Spleen (tissue), 3 donors: ENCODE data around the gene PIP5K1B.

Source experiments
- POLR2A ChIP-seq, 3 donors: fragments of 450-650 bp; IDR thresholded peaks; one replicate each; pipeline ENCODE4 v1.5.1; 2017; ENCODE audit warnings: antibody characterized with exemption in 3 of 3, mild to moderate bottlenecking in 1 of 3
- POLR2AphosphoS5 ChIP-seq, 3 donors: sonication (generic); formaldehyde crosslinking; IDR thresholded peaks; one replicate each; pipeline ENCODE4 v1.5.1; 2017; ENCODE audit warnings: antibody characterized with exemption in 3 of 3

DNA sequence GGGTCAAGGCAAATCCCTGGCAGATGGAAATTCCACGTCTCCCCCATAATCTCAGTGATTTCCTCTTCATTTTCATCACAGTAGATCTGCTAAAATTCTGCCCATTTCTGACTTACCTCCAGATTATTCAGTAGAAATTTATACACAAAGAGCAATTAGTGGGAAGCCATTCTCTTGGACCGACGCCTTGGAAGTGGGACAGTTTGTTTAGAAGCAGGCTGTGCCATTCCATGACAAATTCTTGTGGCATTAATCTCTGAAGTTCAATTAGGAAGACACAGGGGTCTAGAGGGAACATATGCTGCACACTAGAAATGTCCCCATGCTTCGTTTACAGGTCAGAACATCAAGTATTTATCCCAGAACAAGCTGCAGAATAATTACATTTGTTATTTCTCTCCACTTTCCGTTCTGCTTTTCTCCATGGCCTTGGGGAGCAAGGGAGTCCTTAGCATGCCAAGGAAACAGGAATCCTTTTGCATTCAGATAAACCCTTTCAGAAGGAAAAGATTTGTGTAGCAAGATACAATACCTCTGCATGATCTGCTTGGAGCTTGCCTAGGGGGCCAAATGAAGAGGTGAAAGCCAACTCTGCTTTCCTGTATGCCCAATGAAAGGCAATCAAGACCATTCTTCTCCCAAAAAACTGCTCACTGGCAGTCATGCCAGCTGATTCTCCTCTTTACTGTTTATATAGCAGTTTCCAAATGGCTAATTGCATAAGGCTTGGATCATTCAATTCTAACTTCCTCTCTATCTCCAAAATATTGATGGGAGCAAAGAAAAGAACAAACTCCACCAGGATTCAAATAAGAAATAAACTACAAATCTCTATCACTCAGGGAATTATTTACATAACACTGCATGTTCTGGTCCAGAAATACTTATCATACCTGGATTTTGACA, 311.4 kb downstream of the PIP5K1B start:
- TF ChIP-seq POLR2A (IDR thresholded peaks at IDR 0.05) (no peak), POLR2AphosphoS5 (IDR thresholded peaks at IDR 0.05) (no peak)
